ENCODE measurements around the gene LRRC28. TPM values are rescaled to one million over a fixed set of nuclear protein-coding genes. Genes with fewer than 3 reads are reported as not detected.

The LRRC28 gene
- total RNA-seq, 1 experiment from 2014 or later: 21.4 TPM

DNA sequence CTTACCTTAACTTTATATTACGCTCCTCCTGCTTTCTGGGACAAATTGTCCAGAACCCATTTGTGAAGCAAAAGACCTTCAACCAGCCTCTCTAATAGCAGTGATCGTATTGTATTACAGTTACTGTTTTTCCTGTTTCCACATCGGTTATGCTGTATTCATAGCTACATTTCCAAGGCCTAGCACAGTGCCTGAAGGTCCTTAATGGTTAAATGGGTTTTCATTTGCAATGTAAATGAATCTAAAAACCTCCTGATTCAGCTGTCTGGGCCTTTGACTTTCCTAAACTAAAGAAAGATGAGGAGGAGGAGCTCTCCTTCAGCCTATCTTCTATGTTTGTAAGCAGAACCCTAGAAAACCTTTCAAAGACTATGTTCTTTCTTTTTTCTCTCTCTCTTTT is 99.1 kb downstream of the LRRC28 start:
- no peak overlapping the region for H3K27ac ChIP-seq (ENCODE audit: low read depth, low read length)
- no peaks in the 10 kb centered on the region for H3K79me2 ChIP-seq (ENCODE audit: insufficient read depth, low read length)
- H3K9me2 ChIP-seq (ENCODE audit: insufficient read depth): no peaks in the 10 kb centered on the region
- POLR2A ChIA-PET: no interaction called here
- H3K27me3 ChIP-seq (ENCODE audit: insufficient read depth, low read length): no peaks in the 10 kb centered on the region
- H3K4me2 ChIP-seq (ENCODE audit: low read length): no peak overlapping the region
- TF ChIP-seq EGR1 (IDR thresholded peaks at IDR 0.05; ENCODE audit: low read depth) (no peak), SP1 (IDR thresholded peaks at IDR 0.05; ENCODE audit: low read depth) (no peak), CBX3 (IDR thresholded peaks at IDR 0.05; ENCODE audit: low read depth) (no peak), POLR2A (IDR thresholded peaks at IDR 0.05; ENCODE audit: borderline replicate concordance, extremely low read depth, insufficient read depth, insufficient read length) (no peak), EZH2phosphoT487 (IDR thresholded peaks at IDR 0.05; ENCODE audit: borderline replicate concordance) (no peak), FOSL1 (IDR thresholded peaks at IDR 0.05; ENCODE audit: low read depth) (no peak), YY1 (IDR thresholded peaks at IDR 0.05; ENCODE audit: extremely low read depth, insufficient replicate concordance, low read depth, low read length) (no peak), ZNF274 (IDR thresholded peaks at IDR 0.05; ENCODE audit: low read depth, low read length) (no peak), ELF1 (IDR thresholded peaks at IDR 0.05; ENCODE audit: borderline replicate concordance, low read depth) (no peak), CEBPB (IDR thresholded peaks at IDR 0.05; ENCODE audit: low read depth) (no peak), POLR2AphosphoS5 (IDR thresholded peaks at IDR 0.05; ENCODE audit: low read depth, low read length) (no peak), TCF7L2 (IDR thresholded peaks at IDR 0.05; ENCODE audit: borderline replicate concordance, extremely low read depth, insufficient read depth, insufficient read length) (no peak), EZH2 (IDR thresholded peaks at IDR 0.05) (no peak)
- TF ChIP-seq, protein P1, sequence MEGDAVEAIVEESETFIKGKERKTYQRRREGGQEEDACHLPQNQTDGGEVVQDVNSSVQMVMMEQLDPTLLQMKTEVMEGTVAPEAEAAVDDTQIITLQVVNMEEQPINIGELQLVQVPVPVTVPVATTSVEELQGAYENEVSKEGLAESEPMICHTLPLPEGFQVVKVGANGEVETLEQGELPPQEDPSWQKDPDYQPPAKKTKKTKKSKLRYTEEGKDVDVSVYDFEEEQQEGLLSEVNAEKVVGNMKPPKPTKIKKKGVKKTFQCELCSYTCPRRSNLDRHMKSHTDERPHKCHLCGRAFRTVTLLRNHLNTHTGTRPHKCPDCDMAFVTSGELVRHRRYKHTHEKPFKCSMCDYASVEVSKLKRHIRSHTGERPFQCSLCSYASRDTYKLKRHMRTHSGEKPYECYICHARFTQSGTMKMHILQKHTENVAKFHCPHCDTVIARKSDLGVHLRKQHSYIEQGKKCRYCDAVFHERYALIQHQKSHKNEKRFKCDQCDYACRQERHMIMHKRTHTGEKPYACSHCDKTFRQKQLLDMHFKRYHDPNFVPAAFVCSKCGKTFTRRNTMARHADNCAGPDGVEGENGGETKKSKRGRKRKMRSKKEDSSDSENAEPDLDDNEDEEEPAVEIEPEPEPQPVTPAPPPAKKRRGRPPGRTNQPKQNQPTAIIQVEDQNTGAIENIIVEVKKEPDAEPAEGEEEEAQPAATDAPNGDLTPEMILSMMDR (IDR thresholded peaks at IDR 0.05 in 2 of 3, conservative IDR thresholded peaks at IDR 0.05 in 1 of 3; ENCODE audit: borderline replicate concordance in 1 of 3, insufficient read depth in 1 of 3, low read depth in 2 of 3, low read length in 2 of 3): no peak
- TF ChIP-seq, protein P2, sequence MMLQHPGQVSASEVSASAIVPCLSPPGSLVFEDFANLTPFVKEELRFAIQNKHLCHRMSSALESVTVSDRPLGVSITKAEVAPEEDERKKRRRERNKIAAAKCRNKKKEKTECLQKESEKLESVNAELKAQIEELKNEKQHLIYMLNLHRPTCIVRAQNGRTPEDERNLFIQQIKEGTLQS (IDR thresholded peaks at IDR 0.05): no peak
- TF ChIP-seq, protein P3, sequence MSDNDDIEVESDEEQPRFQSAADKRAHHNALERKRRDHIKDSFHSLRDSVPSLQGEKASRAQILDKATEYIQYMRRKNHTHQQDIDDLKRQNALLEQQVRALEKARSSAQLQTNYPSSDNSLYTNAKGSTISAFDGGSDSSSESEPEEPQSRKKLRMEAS (IDR thresholded peaks at IDR 0.05): no peak
- TF ChIP-seq, protein P4, sequence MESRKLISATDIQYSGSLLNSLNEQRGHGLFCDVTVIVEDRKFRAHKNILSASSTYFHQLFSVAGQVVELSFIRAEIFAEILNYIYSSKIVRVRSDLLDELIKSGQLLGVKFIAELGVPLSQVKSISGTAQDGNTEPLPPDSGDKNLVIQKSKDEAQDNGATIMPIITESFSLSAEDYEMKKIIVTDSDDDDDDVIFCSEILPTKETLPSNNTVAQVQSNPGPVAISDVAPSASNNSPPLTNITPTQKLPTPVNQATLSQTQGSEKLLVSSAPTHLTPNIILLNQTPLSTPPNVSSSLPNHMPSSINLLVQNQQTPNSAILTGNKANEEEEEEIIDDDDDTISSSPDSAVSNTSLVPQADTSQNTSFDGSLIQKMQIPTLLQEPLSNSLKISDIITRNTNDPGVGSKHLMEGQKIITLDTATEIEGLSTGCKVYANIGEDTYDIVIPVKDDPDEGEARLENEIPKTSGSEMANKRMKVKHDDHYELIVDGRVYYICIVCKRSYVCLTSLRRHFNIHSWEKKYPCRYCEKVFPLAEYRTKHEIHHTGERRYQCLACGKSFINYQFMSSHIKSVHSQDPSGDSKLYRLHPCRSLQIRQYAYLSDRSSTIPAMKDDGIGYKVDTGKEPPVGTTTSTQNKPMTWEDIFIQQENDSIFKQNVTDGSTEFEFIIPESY (IDR thresholded peaks at IDR 0.05; ENCODE audit: extremely low read depth, insufficient replicate concordance, low read length): no peak
- no peak overlapping the region for H3K4me3 ChIP-seq (replicated peaks in 1 of 2; ENCODE audit: low read depth in 1 of 2, low read length in 2 of 2)
- no peaks in the 10 kb centered on the region for H3K36me3 ChIP-seq (ENCODE audit: control insufficient read depth in 1 of 2, insufficient read depth in 2 of 2, low read length in 2 of 2)
- BruUV-seq (replicated peaks): no TSS peak
- no peak overlapping the region for H3K9ac ChIP-seq (ENCODE audit: low read length)
- H4K20me1 ChIP-seq (ENCODE audit: insufficient read depth): no peaks in the 10 kb centered on the region
- DNase-seq (ENCODE audit: low read depth, low spot score) (no peak), ATAC-seq (no peak)
- intact Hi-C loops (cut with micrococcal nuclease): no loop called here
- no peaks in the 10 kb centered on the region for H3K4me1 ChIP-seq (ENCODE audit: control insufficient read depth in 1 of 2, insufficient read depth in 2 of 2, low read length in 2 of 2)
- no peak overlapping the region for H2AFZ ChIP-seq (ENCODE audit: low read depth, low read length, poor library complexity, severe bottlenecking)
- H3K9me3 ChIP-seq (ENCODE audit: control insufficient read depth in 1 of 2, insufficient read depth in 1 of 2, low read depth in 1 of 2, low read length in 2 of 2): no peaks in the 10 kb centered on the region
- CTCF ChIA-PET: interaction anchor here (0.5 kb wide), 1 partner anchor 496 kb away, joined by 3 read pairs; no protein-coding TSS in a partner anchor
- RAD21 ChIA-PET (ENCODE audit: low non-redundant PET in 1 of 2, low total read pairs in 2 of 2, uncharacterized antibody in 2 of 2, unreplicated experiment in 2 of 2): no interaction called here

Data from HCT116 (cell line).